ENCODE data around the gene POFUT2. TPM values are rescaled to one million over a fixed set of nuclear protein-coding genes. Genes with fewer than 3 reads are reported as not detected.

Gene POFUT2
- total RNA-seq, 2 donors from 2014 or later = 18.1 to 20.3 TPM

DNA sequence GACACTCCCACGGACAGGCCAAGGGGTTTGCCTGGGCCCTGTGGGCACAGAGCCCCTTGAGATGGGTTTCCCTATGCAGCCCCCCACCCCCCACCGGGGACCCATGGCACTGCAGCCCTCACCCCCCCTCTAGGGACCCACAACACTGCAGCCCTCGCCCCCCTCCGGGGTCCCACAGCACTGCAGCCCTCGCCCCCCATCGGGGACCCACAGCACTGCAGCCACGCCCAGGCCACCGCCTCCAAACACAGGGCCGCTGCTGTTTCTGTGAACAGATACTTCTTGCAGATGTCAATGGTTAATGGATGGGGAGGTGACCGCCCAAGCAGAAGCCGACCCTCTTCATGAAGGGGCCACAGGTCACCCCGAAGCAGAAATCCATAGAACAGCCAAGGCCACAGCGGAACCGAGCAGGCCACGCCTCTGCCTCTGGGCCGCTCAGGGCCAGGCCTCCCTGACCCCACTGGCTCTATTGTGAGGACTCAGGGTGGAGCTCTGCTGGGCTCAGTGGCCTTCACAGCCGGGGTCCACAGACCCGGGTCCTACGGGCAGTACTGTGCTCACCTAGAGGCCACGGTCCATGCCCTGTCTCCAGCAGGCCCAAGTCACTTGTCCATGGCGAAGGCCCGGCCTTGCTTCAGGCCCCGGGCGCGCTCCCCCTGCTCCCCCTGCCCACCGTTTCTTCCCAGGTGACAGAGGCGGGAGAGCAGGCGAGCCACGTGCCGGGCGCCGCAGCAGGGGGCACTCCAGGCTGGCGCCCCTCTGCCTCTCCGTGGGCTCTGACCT lies 4.1 kb upstream of the POFUT2 start:
- ATAC-seq (no peak), DNase-seq (no peak)
- intact Hi-C loops (cut with DNase I) = loop anchor here (1.0 to 5.0 kb wide), 4 partner anchors 147 to 300 kb away; no protein-coding TSS in a partner anchor

- no peak for ATAC-seq
- intact Hi-C loops (cut with DNase I) = loop anchor here (5.0 kb wide), 3 partner anchors 149 to 301 kb away; no protein-coding TSS in a partner anchor
- peak; percentile 67 for DNase-seq
Observed at GRCh38 chr21:45290948-45291612, 3.4 kb upstream of the POFUT2 start.

GRCh38 chr21:45289655-45290515 lies 2.2 kb upstream of the POFUT2 start:
- intact Hi-C loops (cut with DNase I) = loop anchor here (5.0 kb wide), 3 partner anchors 148 to 302 kb away; no protein-coding TSS in a partner anchor
- no peak for DNase-seq
- ATAC-seq = no peak

DNA sequence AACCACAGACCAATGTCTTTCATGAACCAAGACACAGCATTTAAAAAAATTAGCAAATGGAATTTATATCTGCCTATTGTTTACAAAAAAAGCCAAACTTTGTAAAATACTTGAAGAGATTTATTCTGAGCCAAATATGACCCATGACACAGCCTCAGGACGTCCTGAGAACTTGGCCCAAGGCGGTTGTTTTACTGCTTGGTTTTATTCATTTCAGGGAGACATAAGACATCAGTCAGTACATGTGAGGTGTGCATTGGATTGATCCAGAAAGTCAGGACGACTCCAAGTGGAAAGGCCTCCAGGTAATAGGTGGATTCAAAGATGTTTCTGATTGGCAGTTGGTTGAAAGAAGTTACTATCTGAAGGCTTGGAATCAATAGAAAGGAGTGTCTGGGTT lies 1.4 kb upstream of the POFUT2 start:
- ATAC-seq (no peak), DNase-seq (no peak)
- intact Hi-C loops (cut with DNase I) = no loop called here

DNA sequence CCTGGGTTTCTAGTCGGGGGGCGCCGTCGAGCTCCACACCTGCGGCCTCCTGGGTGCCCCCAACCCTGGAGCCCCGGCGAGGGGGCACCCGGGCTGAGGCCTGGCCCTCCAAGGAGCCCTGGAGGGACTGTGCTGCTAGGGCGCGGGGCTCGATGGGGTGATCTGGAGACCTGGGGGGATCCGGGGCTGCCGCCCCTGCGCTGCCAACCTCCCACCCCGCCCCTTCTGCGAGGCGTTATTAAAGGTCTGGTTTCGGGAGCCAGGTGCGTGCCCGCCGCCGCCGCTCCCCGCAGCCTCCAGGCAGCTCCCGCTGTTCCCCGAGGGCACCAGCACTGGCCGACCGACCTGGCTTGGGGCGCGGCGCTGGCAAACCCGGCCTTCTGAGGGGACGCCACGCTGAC lies 746 bp upstream of the POFUT2 start:
- intact Hi-C loops (cut with DNase I) = no loop called here
- no peak for ATAC-seq
- no peak for DNase-seq

- ATAC-seq (no peak), DNase-seq (no peak)
- intact Hi-C loops (cut with DNase I) = no loop called here
Observed at GRCh38 chr21:45286671-45287437, 841 bp downstream of the POFUT2 start.

DNA sequence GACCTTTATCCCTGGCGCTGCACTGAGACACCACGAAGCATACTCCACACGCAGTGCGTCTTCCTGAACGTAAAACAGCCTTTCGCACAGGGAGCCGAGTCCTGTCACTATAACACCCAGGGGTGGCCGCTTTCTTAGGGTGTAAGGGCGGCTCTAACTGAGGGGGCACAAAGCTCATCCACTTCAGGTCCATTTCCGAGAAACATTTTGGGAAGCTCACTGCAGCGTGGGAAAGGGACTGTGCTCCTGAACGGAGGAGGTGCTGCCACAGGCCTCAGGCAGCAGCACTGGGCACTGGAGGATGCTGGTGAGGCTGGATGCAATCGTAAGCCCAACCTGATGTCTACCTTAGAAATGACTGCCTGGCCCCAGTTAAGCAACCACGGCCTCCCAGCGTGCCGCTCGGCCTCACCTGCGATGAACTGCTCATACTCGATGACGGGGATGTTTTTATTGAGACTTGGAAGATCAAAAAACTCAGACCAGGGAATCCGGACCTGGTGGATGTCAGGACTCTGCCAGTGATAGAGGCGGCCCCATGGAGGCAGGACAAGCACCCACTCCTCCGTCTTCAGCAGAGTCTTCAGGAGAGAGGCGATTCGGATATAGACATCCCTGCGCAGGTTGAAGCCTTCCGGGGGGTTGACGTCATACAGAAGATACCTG lies 2.3 kb downstream of the POFUT2 start:
- intact Hi-C loops (cut with DNase I) = no loop called here
- DNase-seq (no peak), ATAC-seq (no peak)

DNA sequence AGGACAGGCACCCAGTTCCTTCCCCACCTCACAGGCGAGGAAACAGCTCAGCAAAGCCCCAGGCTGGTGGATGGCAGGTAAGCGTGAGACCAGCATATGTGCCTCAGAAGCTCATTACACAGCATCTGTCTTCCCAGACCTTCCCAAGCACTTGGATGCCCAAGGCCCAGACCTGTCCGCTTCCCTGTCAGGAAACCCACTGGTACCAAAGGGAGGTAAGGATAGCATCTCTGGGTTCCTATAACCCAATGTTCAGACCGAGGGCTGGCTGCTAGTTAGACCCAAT lies 3.3 kb downstream of the POFUT2 start:
- DNase-seq = no peak
- intact Hi-C loops (cut with DNase I) = no loop called here

DNA sequence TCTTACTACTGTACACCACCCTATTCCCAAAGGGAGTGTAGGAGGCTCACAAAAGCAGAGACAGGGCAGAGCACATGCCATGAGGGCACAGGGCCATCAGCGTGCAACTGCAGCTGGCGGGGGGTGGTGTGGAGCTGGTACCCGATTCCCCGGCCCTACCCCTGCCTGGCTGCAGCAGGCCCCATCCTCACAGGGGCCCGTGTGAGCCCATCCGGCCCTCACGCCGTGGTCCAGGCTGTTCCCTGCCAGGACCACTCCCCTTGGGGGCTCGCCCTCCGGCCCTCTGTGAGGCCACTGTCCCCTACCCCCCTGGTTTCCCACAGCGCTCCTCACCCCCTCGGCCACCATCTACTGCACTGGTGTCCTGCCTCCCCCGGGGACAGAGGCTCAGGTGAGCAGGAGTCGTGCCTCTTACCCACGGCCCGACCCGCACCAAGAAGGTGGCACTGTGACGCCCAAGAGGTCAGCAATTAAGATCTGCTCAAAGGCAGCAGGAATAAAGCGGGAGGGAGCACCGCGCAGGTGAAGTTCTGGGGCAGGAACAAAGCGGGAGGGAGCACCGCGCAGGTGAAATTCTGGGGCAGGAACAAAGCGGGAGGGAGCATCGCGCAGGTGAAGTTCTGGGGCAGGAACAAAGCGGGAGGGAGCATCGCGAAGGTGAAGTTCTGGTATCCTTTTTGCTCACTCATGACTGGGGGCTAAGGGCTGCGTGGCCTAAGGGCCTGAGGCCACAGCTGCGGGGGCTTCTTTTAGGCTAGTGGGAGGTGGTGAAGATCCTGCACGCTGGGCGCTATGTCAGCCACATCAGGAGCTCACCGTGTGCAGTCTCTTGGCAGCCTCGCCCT lies 3.9 kb downstream of the POFUT2 start:
- intact Hi-C loops (cut with DNase I) = no loop called here
- ATAC-seq (no peak), DNase-seq (no peak)

More for the DNA sequence above, 3.3 kb downstream of the POFUT2 start:
- no peak for ATAC-seq

- ATAC-seq (no peak), DNase-seq (no peak)
- intact Hi-C loops (cut with DNase I) = no loop called here
Observed at GRCh38 chr21:45283035-45283610, 4.6 kb downstream of the POFUT2 start.

DNA sequence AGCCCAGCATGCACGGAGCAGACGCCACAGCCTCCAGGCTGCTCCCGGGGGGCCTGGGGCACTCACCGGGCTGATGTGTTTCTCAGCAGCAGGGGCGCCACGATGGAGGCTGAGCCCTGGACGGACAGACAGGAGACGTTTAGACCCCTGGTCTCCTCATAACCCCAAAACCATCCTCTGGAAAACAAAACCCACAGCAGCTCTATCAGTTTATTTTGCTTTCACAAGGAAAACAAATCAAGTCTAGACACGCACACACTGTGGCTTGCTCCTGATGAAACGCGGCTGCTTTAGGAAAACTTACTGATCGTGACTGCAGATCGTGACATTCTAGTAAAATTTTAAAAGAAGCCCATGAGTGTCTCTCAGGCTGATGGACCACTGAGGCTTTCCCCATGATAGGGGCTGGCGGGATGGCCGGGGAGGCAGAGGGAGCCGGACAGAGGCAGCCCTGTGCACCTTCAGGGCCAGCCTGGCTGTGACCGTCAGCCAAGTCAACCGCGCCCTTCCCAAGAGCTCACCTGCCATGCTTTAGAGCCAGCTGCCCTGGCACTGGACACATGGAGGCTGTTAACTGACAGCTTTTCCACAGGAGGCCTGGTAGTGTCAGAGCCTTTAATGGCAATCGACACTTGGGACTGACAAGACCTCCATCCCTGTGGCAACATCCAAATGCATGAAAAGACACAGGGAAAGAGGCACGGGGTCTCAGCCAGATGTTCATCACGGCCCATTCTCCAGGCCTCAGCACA lies 5.2 kb downstream of the POFUT2 start:
- intact Hi-C loops (cut with DNase I) = no loop called here
- no peak for ATAC-seq
- no peak for DNase-seq

DNA sequence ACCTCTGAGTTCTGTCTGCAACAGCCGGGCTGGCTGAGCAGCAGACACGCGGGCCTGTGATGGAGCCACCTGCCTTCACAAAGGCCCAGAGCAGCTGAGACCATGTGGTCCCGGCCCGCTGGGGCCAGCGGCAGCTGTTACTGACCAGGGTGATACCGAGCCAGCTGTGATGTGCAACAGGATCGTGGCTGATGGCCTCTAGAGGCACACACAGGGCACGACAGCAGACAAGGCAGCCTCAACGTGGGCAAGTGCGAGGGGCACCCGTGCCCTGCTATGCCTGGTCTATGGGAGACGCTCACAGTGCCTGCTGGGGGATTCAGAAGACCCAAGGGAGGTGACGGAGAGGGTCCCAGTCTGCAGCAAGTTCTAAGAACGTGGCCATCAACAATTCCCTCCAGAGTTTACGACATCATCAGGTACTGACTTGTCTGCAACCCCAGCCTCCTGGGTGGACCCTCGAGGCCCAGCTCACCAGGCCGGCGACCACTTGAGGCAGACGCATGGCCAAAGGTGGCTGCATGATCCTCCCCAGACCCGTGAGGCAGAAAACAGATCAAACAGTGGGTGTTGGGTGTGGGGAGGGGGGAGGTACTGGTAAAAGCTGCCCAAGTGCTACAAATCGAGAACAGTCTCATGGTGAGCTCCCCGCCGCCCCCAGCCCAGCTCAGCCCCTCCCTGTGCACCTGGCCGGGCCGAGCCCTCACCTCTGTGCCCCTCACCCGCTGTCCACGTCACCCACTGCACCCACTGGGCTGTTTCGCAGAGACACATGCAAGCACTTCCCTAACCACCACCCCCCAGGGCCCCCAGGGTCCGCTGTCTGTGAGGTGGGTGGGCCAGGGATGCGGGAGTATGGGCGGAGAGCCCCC lies 6.0 kb downstream of the POFUT2 start:
- DNase-seq = no peak
- intact Hi-C loops (cut with DNase I) = no loop called here
- ATAC-seq = no peak

DNA sequence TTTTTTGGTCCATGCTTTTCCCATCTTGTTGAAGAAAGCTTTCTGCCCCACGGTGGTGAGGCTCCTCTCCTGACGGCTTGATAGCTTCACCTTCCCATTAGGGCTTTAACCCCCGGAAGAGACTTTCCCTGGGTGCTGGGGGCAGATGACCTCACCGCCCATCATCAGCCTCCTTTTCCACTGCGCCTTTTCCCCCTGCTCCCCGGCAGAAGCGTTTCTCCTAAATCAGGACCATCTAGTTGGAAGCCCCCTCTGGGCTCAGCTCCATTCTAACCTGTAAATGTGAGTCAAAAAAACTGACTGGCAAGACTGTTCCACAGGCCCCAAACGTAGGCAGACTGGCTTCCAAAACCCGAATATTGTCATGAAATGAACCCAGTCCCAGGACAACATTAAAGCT lies 6.7 kb downstream of the POFUT2 start:
- intact Hi-C loops (cut with DNase I) = no loop called here
- ATAC-seq = no peak
- no peak for DNase-seq

GRCh38 chr21:45280178-45280821 lies 7.4 kb downstream of the POFUT2 start:
- no peak for ATAC-seq
- no peak for DNase-seq
- intact Hi-C loops (cut with DNase I) = no loop called here

DNA sequence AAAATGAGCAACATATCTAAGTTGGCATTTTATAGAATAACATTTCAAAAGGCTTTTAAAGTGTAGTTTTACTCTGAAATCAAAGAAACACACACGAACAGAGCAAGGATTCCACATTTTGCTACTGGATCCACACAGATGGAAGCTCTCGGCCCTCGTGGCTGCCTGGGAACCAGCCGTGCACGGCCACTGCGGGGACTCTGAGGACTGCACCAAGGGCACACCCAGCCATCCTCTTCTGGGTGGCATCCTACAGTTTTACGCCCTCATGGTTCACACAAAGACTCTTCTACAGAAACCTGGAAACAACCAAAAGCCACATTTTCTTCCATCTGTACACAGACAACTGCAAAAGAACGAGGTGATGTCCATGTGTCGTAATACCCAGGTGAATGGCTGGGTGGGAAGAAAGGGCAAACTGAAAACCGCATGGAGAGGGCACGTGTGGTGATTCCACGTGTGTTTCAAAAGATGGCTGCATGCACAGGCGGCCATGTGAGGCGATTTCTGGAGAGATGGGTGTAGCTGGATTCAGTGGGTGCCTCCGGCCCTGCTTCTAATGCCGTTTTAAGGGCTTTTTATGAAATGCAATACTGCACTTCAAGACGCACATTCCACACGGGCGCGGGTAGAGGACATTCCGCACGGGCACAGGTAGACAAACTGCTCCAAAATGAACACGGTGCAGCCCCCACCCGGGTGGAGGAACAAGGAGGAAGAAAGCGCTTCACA lies 8.1 kb downstream of the POFUT2 start:
- no peak for ATAC-seq
- intact Hi-C loops (cut with DNase I) = no loop called here
- DNase-seq = no peak
